HG03521 (cell line): Measurements from ENCODE around the gene RGS7BP.

Experiments used
- ATAC-seq: cut with Tn5 transposase; IDR thresholded peaks from one replicate; pipeline ENCODE4 v1.9.1; 2021; ENCODE audit warnings: mild to moderate bottlenecking, moderate library complexity; ENCODE audit not compliant: unreplicated experiment

Gene RGS7BP

GRCh38 chr5:64628901-64629300, 123.1 kb downstream of the RGS7BP start:
- no peak for ATAC-seq

GRCh38 chr5:64629841-64630240, 124.0 kb downstream of the RGS7BP start:
- ATAC-seq = no peak

DNA sequence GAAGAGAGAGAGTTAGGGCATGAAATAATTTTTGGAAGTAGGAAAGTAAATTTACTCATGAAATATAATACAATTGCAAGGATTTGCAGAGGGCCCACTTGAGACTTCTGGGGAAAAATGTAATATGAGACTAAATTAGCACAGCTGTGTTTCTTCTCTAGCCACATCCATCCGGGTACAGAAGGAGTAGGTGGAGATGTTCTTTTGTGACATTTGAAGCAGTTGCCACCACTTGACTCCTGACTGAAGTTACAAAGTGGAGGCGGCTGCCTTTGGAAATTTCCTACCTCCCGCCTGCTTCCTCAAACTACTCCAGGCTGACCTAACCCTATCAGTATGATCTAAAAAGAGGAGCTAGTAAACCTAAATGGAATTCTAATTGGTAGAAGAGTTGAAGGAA, 126.4 kb downstream of the RGS7BP start:
- ATAC-seq = no peak

GRCh38 chr5:64634997-64635686, 129.3 kb downstream of the RGS7BP start:
- no peak for ATAC-seq

GRCh38 chr5:64637144-64637543, 131.3 kb downstream of the RGS7BP start:
- ATAC-seq = no peak

DNA sequence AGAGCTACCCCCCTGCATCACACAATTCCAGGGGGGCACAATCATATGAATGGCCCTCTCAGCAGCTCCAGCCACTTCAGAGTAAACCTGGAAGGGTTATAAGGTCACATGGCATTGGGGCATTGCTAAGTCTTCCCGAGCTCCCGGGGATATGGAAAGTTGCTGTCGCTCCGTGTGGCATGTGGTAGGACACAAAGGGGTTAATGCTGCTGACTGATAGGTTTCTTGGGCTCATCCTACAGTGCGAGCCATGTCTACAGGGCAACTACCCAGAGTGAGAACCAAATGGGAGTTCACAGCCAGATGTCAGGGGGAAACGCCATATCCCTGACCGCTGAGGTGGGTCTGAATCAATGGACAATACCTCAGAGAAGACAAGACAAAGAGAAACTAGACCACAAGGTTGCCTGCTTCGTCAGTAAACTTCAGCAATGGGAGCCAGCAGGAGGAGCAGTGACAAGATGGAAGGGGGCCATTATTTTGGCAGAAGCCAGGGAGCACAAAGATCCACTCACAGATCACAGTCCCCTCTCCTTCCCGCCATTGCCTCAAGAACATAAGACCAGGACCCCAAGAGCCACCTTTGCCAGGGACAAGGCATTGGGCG, 132.1 kb downstream of the RGS7BP start:
- no peak for ATAC-seq

- ATAC-seq = no peak
These were observed 139.0 kb downstream of the RGS7BP start for GRCh38 chr5:64644831-64645230.

DNA sequence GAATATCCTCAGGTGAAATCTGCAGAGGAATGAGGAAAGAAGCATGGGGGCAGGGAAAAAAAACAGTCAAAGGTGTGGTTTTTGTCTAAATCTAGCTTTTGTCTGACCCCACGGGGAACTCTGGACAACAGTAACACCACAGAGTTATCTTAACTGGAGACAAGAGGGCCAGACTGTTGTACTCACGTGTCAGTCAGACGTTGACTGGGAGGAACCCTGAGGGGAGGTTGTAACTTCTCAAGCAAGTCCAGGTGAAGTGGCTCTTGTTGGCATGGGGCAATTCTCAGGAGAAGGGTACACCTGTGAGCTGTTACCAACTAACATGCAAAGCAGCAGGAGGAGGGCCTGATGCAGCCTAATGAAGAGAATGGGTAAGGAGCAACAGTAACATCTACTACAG, 140.4 kb downstream of the RGS7BP start:
- no peak for ATAC-seq

DNA sequence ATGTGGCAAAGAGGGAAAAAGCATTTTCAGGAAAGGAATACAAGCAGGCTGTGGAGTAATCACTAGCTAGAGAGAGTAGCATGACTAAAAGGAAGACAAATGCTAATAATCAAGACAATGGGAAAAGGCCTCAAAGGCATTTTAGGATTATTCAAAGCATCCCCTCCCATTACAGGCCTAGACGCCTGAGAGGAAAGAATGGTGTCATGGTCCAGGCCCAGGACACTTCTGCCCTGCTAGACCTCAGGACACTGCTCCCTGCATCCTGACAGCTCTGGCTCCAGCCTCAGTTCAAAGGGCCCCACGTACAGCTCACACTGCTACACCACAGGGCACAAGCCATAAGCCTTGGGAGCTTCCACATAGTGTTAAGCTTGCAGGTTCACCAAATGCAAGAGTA, 143.7 kb downstream of the RGS7BP start:
- ATAC-seq = no peak

GRCh38 chr5:64653766-64654560, 148.1 kb downstream of the RGS7BP start:
- no peak for ATAC-seq

- ATAC-seq = no peak
These were observed 148.7 kb downstream of the RGS7BP start for GRCh38 chr5:64654561-64654938.

- no peak for ATAC-seq
These were observed 149.8 kb downstream of the RGS7BP start for GRCh38 chr5:64655596-64655995.

DNA sequence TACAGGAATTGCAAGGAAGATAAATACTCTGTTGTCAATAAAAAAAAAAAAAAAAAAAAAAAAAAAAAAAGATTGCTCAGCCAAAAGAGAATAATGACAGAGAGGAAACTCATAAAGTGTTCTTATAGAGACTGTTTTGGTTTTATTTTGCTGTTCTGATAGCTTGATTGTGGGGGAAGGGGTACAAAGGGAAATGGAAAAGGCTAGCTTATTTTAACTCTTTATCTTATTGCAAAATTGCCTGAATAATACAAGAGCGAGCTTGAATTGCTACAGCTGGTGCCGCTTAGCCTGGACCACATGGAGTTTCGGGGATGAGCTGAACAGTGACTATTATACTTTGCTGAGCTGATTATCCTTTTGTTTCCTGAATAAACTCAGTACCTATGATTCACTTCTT, 153.5 kb downstream of the RGS7BP start:
- ATAC-seq = no peak
